IPS DF 6.9 (cell line): Measurements from ENCODE around the gene ORM2.

ENCODE experiments used
- DNase-seq: peaks from one replicate; pipeline ENCODE4 v3.0.0-alpha.2; 2013; ENCODE audit warnings: low read depth, low spot score
- H3K27ac ChIP-seq: one replicate; pipeline ENCODE4 v1.5.1; 2013; ENCODE audit warnings: low read length, control low read depth
- H3K27me3 ChIP-seq: 2 replicates; pipeline ENCODE4 v1.6.1; 2013; ENCODE audit warnings: mild to moderate bottlenecking, low read length; ENCODE audit not compliant: control insufficient read depth, insufficient read depth
- H3K36me3 ChIP-seq: 2 replicates; pipeline ENCODE4 v1.6.1; 2013; ENCODE audit warnings: low read length; ENCODE audit not compliant: control insufficient read depth, insufficient read depth
- H3K4me1 ChIP-seq: 2 replicates; pipeline ENCODE4 v1.6.1; 2013; ENCODE audit warnings: low read length; ENCODE audit not compliant: control insufficient read depth, insufficient read depth
- H3K4me3 ChIP-seq: 2 replicates; pipeline ENCODE4 v1.5.1; 2013; ENCODE audit warnings: mild to moderate bottlenecking, low read length
- H3K9me3 ChIP-seq: 2 replicates; pipeline ENCODE4 v1.6.1; 2013; ENCODE audit warnings: low read length, inconsistent platforms; ENCODE audit not compliant: control insufficient read depth, insufficient read depth
- WGBS: extraction: QIAGEN DNeasy Blood & Tissue Kit; methylation state at CpG from one replicate; pipeline ENCODE4 v1.1.7; 2013; ENCODE audit warnings: mixed read lengths, missing lambda C conversion rate; ENCODE audit not compliant: insufficient read length, insufficient coverage; 5-methylcytosine and 5-hydroxymethylcytosine counted together

ORM2 gene

DNA sequence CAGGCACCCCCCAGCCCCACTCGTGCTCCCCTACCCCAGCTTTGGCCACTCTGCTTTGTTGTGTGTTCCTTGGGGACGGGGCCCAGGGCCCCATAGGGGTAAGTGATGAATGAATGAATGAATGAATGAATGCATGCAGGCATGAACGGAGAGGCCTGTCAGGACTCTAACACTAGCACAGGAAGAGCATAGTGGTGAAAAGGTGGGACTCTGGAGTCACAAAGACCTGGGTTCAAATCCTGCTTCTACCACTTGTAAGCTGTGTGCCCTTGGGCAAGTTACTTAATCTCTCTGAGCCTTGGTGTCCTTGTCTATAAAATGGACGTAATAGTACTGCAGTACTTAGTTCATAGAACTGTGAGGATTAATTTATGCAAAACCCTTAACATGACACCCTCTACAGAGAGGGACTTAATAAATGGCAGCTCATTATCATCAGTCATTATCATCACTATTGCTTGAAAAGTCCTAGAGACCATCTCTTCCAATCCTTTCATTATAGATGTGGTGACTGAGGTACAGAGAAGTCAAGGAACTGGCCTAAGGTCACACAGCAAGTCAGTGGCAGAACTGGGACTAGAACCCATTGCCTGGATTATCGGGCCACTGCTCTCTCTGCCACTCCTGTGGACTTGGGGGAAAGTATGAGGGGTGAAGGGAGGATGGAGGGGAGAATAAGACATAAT lies 13.2 kb downstream of the ORM2 start:
- no peaks in the 10 kb centered on the region for H3K27me3 ChIP-seq
- H3K9me3 ChIP-seq: no peaks in the 10 kb centered on the region
- peaks cover 26% of the 10 kb centered on the region for H3K36me3 ChIP-seq
- no CpG with 5 or more reads among the region's 5 CpGs for WGBS
- no peak for DNase-seq
- H3K4me3 ChIP-seq: no peak overlapping the region
- no peaks in the 10 kb centered on the region for H3K4me1 ChIP-seq
- no peak overlapping the region for H3K27ac ChIP-seq

DNA sequence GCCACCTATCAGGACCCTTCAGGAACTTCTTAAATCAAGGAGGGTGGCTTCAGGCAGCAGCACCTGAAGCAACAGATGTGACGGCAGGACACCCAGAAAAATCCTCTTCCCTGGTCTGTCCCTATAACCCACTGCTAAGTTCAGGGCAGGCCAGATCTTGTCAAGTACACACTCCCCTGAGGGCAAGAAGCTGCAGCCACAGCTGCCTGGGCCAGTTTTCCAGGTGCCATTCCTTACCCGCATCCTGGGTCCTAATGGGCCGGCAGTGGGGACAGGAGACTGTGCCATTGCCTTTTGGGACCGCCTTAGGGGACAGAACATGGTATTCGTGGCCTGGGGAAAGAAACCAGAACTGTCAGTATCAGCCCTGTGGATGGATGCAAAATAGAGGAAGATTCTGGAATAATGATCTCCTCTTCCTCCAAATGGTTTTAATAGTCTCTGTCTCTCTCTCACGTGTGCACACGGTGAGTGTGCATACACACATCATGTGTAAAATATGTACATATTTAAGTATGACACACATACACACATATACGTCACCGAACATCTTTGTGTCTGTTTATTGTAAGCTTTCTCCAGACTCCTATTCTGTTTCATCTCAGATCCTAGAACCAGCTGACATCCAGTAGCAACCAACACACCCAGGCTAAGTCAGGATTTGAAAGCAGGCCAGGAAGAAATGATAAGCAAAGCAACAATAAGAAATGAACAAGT lies 14.0 kb downstream of the ORM2 start:
- H3K9me3 ChIP-seq: no peaks in the 10 kb centered on the region
- no CpG with 5 or more reads among the region's 9 CpGs for WGBS
- DNase-seq: no peak
- no peak overlapping the region for H3K27ac ChIP-seq
- peaks cover 2% of the 10 kb centered on the region; the same call in 1 of the 2 replicates for H3K4me1 ChIP-seq
- H3K27me3 ChIP-seq: no peaks in the 10 kb centered on the region
- H3K36me3 ChIP-seq: peaks cover 25% of the 10 kb centered on the region
- no peak overlapping the region for H3K4me3 ChIP-seq

DNA sequence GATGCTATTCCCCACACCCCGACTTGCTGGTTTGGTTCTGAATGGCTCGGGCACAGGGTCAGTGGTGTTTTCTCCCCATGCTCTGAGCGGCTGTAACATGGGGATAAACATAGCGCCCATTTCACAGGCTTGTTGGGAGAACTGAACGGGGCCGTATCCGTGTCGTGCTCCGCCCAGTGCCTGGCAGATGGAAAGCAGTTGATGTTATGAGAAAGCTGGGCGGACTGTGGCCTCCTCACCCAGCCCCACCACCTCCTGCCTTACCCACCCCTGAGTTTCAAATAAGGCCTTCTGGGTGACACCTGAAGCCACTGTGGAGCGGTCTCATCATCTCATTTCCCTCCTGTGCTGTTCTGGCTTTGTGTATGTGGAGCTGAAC lies 14.5 kb downstream of the ORM2 start:
- H3K9me3 ChIP-seq: no peaks in the 10 kb centered on the region
- no peak overlapping the region for H3K27ac ChIP-seq
- no peaks in the 10 kb centered on the region for H3K27me3 ChIP-seq
- DNase-seq: no peak
- H3K4me1 ChIP-seq: peaks cover 4% of the 10 kb centered on the region; the same call in 1 of the 2 replicates
- WGBS: no CpG with 5 or more reads among the region's 11 CpGs
- H3K4me3 ChIP-seq: no peak overlapping the region
- H3K36me3 ChIP-seq: peaks cover 25% of the 10 kb centered on the region

DNA sequence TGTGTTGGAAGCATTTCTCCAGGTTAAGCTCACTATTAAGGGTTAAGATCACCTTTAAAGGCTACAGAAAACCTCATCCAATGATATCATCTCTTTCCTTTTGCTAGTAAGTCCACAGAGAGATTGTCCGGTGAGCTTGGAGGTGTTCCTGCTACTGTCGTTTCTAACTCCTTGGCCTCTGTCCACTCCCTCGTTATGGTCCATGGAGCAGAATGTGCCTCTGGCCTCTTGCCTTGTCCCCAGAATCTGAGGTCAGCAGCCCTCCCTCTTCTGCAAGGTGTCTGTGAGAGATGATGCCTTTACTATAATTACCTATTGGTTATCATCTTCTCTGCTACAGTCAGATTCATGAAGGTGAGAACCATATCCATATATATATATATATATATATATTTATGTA lies 15.0 kb downstream of the ORM2 start:
- no peak overlapping the region for H3K4me3 ChIP-seq
- no peaks in the 10 kb centered on the region for H3K27me3 ChIP-seq
- H3K36me3 ChIP-seq: peaks cover 25% of the 10 kb centered on the region
- WGBS: no CpG with 5 or more reads among the region's 3 CpGs
- H3K4me1 ChIP-seq: peaks cover 4% of the 10 kb centered on the region; the same call in 1 of the 2 replicates
- H3K9me3 ChIP-seq: no peaks in the 10 kb centered on the region
- no peak for DNase-seq
- H3K27ac ChIP-seq: no peak overlapping the region

DNA sequence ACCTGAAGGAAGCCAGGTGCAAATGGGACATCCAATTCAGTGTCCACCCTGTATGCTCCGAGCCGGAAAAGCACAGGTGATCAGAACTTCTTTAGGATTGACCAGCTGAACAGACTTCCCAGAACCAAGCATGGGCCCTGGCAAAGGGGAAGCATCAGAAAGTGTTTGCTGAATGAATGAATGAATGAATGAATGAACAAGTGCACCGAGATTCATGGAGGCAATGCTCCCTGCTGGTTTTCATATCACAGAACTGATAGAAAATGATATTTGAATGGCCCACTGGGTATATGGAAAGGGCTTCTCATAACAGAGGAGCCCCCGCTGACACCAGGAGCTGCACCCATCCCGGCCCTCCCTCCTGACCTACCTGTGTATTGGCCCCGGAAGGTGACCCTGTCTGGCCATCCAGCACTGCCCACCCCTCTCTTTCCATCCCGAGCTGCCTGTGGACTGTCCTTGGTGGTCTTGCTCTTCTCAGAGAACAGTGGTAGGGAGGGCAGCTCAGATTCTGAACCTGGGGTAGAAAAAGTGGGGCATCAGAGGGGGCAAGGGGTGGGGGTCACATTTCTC lies 15.9 kb downstream of the ORM2 start:
- no peak overlapping the region for H3K27ac ChIP-seq
- H3K27me3 ChIP-seq: no peaks in the 10 kb centered on the region
- WGBS: no CpG with 5 or more reads among the region's 7 CpGs
- H3K9me3 ChIP-seq: no peaks in the 10 kb centered on the region
- peaks cover 4% of the 10 kb centered on the region; the same call in 1 of the 2 replicates for H3K4me1 ChIP-seq
- H3K36me3 ChIP-seq: peaks cover 21% of the 10 kb centered on the region
- no peak for DNase-seq
- no peak overlapping the region for H3K4me3 ChIP-seq

DNA sequence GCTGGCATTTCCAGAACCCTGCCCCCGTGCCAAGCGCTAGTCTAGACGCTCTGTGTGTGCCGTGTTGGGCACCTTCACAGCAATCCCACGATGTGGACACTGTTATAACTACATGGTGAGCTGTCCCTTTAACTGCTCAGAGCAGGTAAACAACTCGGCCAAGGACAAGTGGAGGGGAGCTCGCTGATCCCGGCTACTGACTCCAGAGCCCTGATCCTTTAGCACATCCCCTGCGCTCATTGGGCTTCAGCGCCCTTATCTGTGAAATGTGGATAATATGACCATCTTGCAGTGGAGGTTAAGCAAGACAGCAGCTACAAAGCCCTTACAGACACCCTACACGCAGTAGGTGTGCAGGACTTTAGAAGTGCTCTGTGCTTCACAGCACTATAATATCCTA lies 16.5 kb downstream of the ORM2 start:
- no peak for DNase-seq
- H3K36me3 ChIP-seq: peaks cover 22% of the 10 kb centered on the region
- no peaks in the 10 kb centered on the region for H3K9me3 ChIP-seq
- no peaks in the 10 kb centered on the region for H3K27me3 ChIP-seq
- no CpG with 5 or more reads among the region's 11 CpGs for WGBS
- H3K4me3 ChIP-seq: no peak overlapping the region
- H3K27ac ChIP-seq: no peak overlapping the region
- peaks cover 4% of the 10 kb centered on the region; the same call in 1 of the 2 replicates for H3K4me1 ChIP-seq

DNA sequence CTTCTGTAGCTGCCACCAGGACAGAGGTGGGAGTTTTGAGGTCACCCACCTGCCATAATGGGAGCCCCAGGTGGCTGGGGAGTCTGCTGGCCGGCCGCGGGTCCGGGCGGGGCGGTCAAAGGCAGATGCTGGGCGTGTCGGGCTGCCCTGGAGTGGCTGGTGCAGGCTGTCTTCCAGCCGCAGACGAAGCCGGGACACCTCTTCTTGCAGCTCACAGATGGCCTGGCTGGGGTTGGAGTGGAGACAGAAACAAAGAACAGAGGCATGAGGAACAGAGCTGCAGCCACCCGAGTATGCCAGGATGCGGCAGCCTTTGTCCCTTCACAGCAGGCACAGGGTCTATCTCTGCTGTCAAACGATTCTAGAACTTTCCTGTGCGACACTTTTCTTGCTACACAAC lies 18.0 kb downstream of the ORM2 start:
- H3K9me3 ChIP-seq: no peaks in the 10 kb centered on the region
- peaks cover 20% of the 10 kb centered on the region for H3K36me3 ChIP-seq
- H3K4me1 ChIP-seq: peaks cover 4% of the 10 kb centered on the region; the same call in 1 of the 2 replicates
- DNase-seq: no peak
- WGBS: no CpG with 5 or more reads among the region's 15 CpGs
- H3K4me3 ChIP-seq: no peak overlapping the region
- H3K27ac ChIP-seq: no peak overlapping the region
- H3K27me3 ChIP-seq: no peaks in the 10 kb centered on the region

DNA sequence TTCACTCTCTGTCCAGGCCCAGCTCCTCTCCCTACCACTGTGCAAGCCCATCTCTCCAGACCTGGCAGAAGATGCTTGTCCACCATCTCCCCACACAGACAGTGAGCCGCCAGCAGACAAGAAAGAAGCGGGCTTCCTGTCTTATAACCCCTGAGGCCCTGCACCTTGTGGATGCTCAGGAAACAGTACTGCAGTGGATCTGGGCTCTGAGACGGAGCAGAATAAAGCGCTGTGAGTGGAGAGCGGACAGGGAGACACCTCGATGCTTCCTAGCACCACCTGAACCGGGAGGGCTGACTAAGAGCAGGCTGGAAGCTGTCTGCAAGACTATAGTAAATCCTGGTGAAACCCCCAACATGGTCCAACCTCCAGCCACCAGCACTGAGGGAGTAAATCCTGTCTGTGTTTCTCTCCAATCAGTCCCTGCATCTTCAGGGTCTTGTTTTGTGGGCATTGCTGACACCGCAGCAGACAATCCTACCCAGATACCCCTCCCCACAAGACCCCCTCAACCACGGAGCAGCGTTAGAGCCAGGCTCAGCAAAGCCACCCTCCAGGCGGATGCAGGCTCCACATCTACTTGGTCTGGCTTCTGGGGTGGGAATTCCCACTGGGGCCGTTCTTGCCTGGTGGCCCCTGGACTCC lies 18.7 kb downstream of the ORM2 start:
- Histone ChIP-seq H3K9me3 (no peaks in the 10 kb centered on the region), H3K4me3 (no peak overlapping the region), H3K4me1 (peaks cover 4% of the 10 kb centered on the region; the same call in 1 of the 2 replicates), H3K36me3 (peaks cover 20% of the 10 kb centered on the region), H3K27me3 (no peaks in the 10 kb centered on the region), H3K27ac (no peak overlapping the region)
- WGBS: no CpG with 5 or more reads among the region's 12 CpGs
- DNase-seq: no peak

DNA sequence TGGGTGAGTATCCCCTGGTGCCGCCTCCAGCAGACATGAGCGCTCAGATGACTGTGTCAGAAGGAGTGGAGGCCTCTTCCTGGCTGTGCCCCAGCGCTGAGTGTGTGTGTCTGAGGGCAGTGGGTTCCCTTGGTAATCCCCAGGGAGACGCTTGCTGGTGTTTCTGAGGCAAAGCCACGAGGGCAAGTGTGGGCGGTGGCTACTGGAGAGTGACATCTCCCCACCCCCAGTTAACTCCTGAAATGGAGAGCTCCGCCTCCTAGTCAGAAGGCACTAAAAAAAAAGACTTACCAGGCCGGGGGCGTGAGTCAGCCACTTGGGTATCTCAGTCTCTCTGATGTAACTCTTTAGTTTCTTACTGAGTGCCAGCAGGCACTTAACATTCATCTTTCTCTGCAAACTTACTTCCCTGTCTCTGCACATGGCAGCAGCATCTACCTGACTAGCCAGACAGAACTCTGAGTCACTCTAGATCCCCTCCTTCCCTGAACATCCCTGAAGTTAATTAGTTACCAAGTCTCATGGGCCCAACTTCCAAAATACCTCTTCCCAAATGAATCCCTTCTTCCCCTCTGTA lies 19.3 kb downstream of the ORM2 start:
- Histone ChIP-seq H3K27ac (no peak overlapping the region), H3K4me1 (peaks cover 4% of the 10 kb centered on the region; the same call in 1 of the 2 replicates), H3K4me3 (no peak overlapping the region), H3K27me3 (no peaks in the 10 kb centered on the region), H3K36me3 (peaks cover 17% of the 10 kb centered on the region), H3K9me3 (no peaks in the 10 kb centered on the region)
- peak; percentile 48 for DNase-seq
- no CpG with 5 or more reads among the region's 9 CpGs for WGBS
